Lung (tissue), 12 donors: Measurements from ENCODE around the gene DOCK8. TPM values are rescaled to one million over a fixed set of nuclear protein-coding genes. Genes with fewer than 3 reads are reported as not detected.

ENCODE experiments used
- ATAC-seq: fragments of 200-7000 bp; cut with Tn5 transposase; one replicate; pipeline ENCODE4 v1.9.1; 2020; ENCODE audit warnings: moderate number of reproducible peaks; ENCODE audit not compliant: insufficient read depth, low FRiP score
- DNase-seq, 3 donors: peaks; one replicate each; pipeline ENCODE4 v3.0.0-alpha.2; 2013 to 2017
- H3K27ac ChIP-seq, 2 donors: one replicate each; pipeline ENCODE4 v1.5.1; 2013; ENCODE audit warnings: mild to moderate bottlenecking in 2 of 2, moderate library complexity in 2 of 2, control low read depth in 1 of 2, inconsistent platforms in 1 of 2, low read depth in 1 of 2, low read length in 1 of 2
- H3K27me3 ChIP-seq, 3 donors: one replicate each; pipeline ENCODE4 v1.5.1; 2013; ENCODE audit warnings: low read length in 2 of 3; ENCODE audit not compliant: control insufficient read depth in 3 of 3, insufficient read depth in 3 of 3
- H3K36me3 ChIP-seq, 4 donors: one replicate each; pipeline ENCODE4 v1.5.1; 2013; ENCODE audit warnings: low read length in 4 of 4, mild to moderate bottlenecking in 1 of 4, moderate library complexity in 1 of 4; ENCODE audit not compliant: control insufficient read depth in 4 of 4, insufficient read depth in 4 of 4
- H3K4me1 ChIP-seq, 5 donors: one replicate each; pipeline ENCODE4 v1.5.1; 2013; ENCODE audit warnings: low read length in 5 of 5, mild to moderate bottlenecking in 2 of 5, moderate library complexity in 1 of 5; ENCODE audit not compliant: control insufficient read depth in 5 of 5, insufficient read depth in 5 of 5
- H3K4me3 ChIP-seq: one replicate; pipeline ENCODE4 v1.5.1; 2013; ENCODE audit warnings: mild to moderate bottlenecking, control low read depth, moderate library complexity
- H3K9ac ChIP-seq, 2 donors: one replicate each; pipeline ENCODE4 v1.5.1; 2013; ENCODE audit warnings: low read length in 2 of 2, control low read depth in 1 of 2; ENCODE audit not compliant: insufficient read depth in 1 of 2
- H3K9me3 ChIP-seq, 4 donors: one replicate each; pipeline ENCODE4 v1.5.1; 2013; ENCODE audit warnings: low read length in 3 of 4, mild to moderate bottlenecking in 1 of 4, moderate library complexity in 1 of 4; ENCODE audit not compliant: control insufficient read depth in 4 of 4, insufficient read depth in 3 of 4
- CTCF ChIP-seq: IDR thresholded peaks from 2 replicates; pipeline ENCODE4 v1.5.1; 2012; ENCODE audit warnings: mild to moderate bottlenecking; ENCODE audit errors: control extremely low read depth, extremely low read depth
- WGBS, 2 donors: extraction: QIAGEN DNeasy Blood & Tissue Kit; methylation state at CpG; one replicate each; pipeline ENCODE4 v1.1.7; 2013; 5-methylcytosine and 5-hydroxymethylcytosine counted together
- polyA plus RNA-seq, 2 donors: library from polyadenylated mRNA; stranded (reverse); fragments of 200-250 nt; gene quantifications; one replicate each; pipeline ENCODE4 v1.2.1, GENCODE V29; 2013
- total RNA-seq, 2 donors: library from RNA; depleted of rRNA in 1 of 2; stranded (reverse); fragments of >200 nt in 1 of 2; gene quantifications; one replicate each; pipeline ENCODE4 v1.2.1, GENCODE V29; 2014 to 2021
- donor health status: control.
- donor health status: control.
- donor health status: Bipolar disorder and iron deficiency.
- donor health status: healthy.
- donor health status: DM: yes; HTN: yes; CAD: no.

DOCK8 gene
- total and polyA plus RNA-seq, 4 donors: 9.6 to 75.1 (median 27.3) TPM

- Histone ChIP-seq H3K4me3 (peak overlapping the region; percentile 76), H3K27me3 (peaks cover 0 to 7% (median 0%) of the 10 kb centered on the region in 3 donors), H3K9ac (peak overlapping the region in 1 of 2 donors; percentile 28), H3K9me3 (no peaks in the 10 kb centered on the region), H3K36me3 (no peaks in the 10 kb centered on the region), H3K4me1 (peaks cover 0 to 19% (median 0%) of the 10 kb centered on the region in 5 donors), H3K27ac (peak overlapping the region; percentile 92 to 96)
- no peak for TF ChIP-seq CTCF
- DNase-seq (peak in 1 of 3 donors; percentile 27), ATAC-seq (peak; percentile 10)
- 1 to 2% methylated on average over 82 to 92 of the region's 92 CpGs for WGBS, 2 donors
These were observed 290.5 kb downstream of the DOCK8 start for GRCh38 chr9:504921-505740.

GRCh38 chr9:505741-506059 lies 291.0 kb downstream of the DOCK8 start:
- Histone ChIP-seq H3K9ac (peak overlapping the region in 1 of 2 donors; percentile 28), H3K27ac (no peak overlapping the region), H3K36me3 (no peaks in the 10 kb centered on the region), H3K4me1 (peaks cover 0 to 19% (median 0%) of the 10 kb centered on the region in 5 donors), H3K4me3 (peak overlapping the region; percentile 76), H3K27me3 (peaks cover 0 to 7% (median 0%) of the 10 kb centered on the region in 3 donors), H3K9me3 (no peaks in the 10 kb centered on the region)
- no peak for DNase-seq
- WGBS, 2 donors: 21 to 24% methylated on average over 5 of the region's 5 CpGs
- no peak for TF ChIP-seq CTCF
- ATAC-seq: no peak

- peak overlapping the region in 1 of 2 donors; percentile 61 for H3K27ac ChIP-seq
- no peak overlapping the region for H3K9ac ChIP-seq
- peaks cover 0 to 19% (median 0%) of the 10 kb centered on the region in 5 donors for H3K4me1 ChIP-seq
- no peak overlapping the region for H3K4me3 ChIP-seq
- DNase-seq (no peak), ATAC-seq (no peak)
- no peaks in the 10 kb centered on the region for H3K36me3 ChIP-seq
- peaks cover 0 to 7% (median 0%) of the 10 kb centered on the region in 3 donors for H3K27me3 ChIP-seq
- TF ChIP-seq CTCF: no peak
- no peaks in the 10 kb centered on the region for H3K9me3 ChIP-seq
- 67 to 78% methylated on average over 7 of the region's 7 CpGs for WGBS, 2 donors
These were observed 291.6 kb downstream of the DOCK8 start for GRCh38 chr9:506281-506680.
